ENCODE results near the gene DOCK3. TPM values are rescaled to one million over a fixed set of nuclear protein-coding genes. Genes with fewer than 3 reads are reported as not detected.
"Not testable (repeated sequence)": the region's sequence is repeated elsewhere in the genome, so short reads cannot be mapped to it uniquely, and the experiment has no call there.

DOCK3 gene
- total RNA-seq, 1 donor from 2014 or later = 0.98 TPM

DNA sequence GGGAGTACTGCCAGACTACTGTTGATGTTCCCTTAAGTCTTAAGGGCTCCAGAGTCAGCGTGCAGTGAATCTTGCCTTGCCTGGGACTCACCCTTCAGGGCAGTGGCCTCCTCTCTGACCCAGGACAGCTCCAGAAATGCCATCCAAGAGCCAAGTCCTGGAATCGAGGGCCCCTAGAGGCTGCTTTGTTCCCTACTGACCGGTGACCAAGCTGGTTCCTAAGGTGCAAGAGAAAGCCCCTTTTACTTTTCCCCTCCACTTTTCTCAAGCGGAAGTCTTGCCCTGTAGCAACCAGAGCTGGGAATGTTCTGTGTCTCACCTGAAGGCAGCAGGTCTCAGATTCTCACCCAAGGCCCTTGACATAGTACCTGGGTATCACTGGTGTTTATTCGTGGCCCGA lies 238.0 kb downstream of the DOCK3 start:
- H3K27me3 ChIP-seq = no peaks in the 10 kb centered on the region
- no peaks in the 10 kb centered on the region for H3K9me3 ChIP-seq
- no peaks in the 10 kb centered on the region for H3K4me1 ChIP-seq
- no peak overlapping the region for H3K4me3 ChIP-seq
- TF ChIP-seq POLR2AphosphoS5 (IDR thresholded peaks at IDR 0.05; ENCODE audit: insufficient read depth in 1 of 2, low read depth in 1 of 2) (no peak), POLR2A (IDR thresholded peaks at IDR 0.05) (no peak)
- TF ChIP-seq, protein P1, sequence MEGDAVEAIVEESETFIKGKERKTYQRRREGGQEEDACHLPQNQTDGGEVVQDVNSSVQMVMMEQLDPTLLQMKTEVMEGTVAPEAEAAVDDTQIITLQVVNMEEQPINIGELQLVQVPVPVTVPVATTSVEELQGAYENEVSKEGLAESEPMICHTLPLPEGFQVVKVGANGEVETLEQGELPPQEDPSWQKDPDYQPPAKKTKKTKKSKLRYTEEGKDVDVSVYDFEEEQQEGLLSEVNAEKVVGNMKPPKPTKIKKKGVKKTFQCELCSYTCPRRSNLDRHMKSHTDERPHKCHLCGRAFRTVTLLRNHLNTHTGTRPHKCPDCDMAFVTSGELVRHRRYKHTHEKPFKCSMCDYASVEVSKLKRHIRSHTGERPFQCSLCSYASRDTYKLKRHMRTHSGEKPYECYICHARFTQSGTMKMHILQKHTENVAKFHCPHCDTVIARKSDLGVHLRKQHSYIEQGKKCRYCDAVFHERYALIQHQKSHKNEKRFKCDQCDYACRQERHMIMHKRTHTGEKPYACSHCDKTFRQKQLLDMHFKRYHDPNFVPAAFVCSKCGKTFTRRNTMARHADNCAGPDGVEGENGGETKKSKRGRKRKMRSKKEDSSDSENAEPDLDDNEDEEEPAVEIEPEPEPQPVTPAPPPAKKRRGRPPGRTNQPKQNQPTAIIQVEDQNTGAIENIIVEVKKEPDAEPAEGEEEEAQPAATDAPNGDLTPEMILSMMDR (IDR thresholded peaks at IDR 0.05) = no peak
- no peak overlapping the region for H3K27ac ChIP-seq
- DNase-seq (ENCODE audit: extremely low spot score in 2 of 2) = no peak
- intact Hi-C loops (cut with DNase I) = no loop called here
- H3K36me3 ChIP-seq = no peaks in the 10 kb centered on the region

DNA sequence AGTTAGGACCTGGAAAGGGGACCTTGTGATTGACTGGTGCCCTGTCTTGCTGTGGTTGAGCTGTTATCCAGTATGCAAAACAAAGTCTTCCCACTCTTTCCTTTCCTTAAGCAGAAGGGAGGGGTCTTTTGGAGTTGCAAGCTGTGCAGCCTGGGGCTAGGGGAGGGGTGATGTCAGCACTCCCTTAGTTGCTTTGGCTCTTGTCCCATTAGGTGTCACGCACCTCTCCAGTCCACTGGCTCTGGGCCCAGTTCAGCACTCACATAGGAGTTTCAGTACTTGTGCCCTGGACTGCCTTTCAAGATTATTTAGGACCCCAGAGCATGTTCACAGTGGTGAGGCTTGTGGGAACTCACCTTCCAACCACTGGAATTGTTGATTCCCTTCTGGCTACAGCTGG lies 238.5 kb downstream of the DOCK3 start:
- no peak overlapping the region for H3K4me3 ChIP-seq
- intact Hi-C loops (cut with DNase I) = no loop called here
- H3K4me1 ChIP-seq = no peaks in the 10 kb centered on the region
- no peak overlapping the region for H3K27ac ChIP-seq
- no peak for DNase-seq (ENCODE audit: extremely low spot score in 2 of 2)
- no peaks in the 10 kb centered on the region for H3K27me3 ChIP-seq
- TF ChIP-seq POLR2AphosphoS5 (IDR thresholded peaks at IDR 0.05; ENCODE audit: insufficient read depth in 1 of 2, low read depth in 1 of 2) = no peak
- TF ChIP-seq POLR2A (IDR thresholded peaks at IDR 0.05) = no peak
- TF ChIP-seq, protein P1 (IDR thresholded peaks at IDR 0.05) = no peak
- no peaks in the 10 kb centered on the region for H3K9me3 ChIP-seq
- no peaks in the 10 kb centered on the region for H3K36me3 ChIP-seq

DNA sequence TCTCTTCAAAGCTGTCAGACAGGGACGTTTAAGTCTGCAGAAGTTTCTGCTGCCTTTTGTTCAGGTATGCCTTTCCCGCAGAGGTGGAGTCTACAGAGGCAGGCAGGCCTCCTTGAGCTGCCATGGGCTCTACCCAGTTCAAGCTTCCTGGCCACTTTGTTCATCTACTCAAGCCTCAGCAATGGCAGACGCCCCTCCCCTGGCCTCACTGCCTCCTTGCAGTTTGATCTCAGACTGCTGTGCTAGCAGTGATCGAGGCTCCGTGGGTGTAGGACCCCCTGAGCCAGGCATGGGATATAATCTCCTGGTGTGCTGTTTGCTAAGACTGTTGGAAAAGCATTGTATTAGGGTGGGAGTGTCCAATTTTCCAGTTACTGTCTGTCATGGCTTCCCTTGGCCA lies 247.3 kb downstream of the DOCK3 start:
- H3K9me3 ChIP-seq; intact Hi-C loops (cut with DNase I); DNase-seq (ENCODE audit: extremely low spot score in 2 of 2); H3K4me1 ChIP-seq; H3K4me3 ChIP-seq; H3K36me3 ChIP-seq; H3K27ac ChIP-seq; H3K27me3 ChIP-seq: not testable (repeated sequence)

DNA sequence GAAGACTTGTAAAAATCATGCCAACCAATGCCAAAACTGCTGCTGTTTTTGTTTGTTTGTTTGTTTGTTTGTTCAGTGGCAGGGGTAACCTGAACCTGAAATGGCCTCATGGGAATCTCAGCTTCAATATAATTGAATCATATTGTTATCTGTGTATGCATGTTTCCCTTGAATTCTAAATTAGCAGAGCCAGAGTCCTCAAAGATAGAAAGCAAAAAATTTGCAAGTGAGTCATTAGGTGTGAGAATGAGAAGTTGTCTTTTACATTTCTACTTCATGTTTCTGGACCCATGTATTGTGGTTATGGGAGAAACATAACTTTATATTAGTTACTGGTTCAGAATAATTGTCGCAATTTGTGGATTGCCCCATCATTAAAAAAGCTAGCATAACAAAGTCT lies 249.2 kb downstream of the DOCK3 start:
- no peak overlapping the region for H3K27ac ChIP-seq
- H3K4me3 ChIP-seq = no peak overlapping the region
- H3K27me3 ChIP-seq = no peaks in the 10 kb centered on the region
- intact Hi-C loops (cut with DNase I) = no loop called here
- H3K4me1 ChIP-seq = no peaks in the 10 kb centered on the region
- DNase-seq (ENCODE audit: extremely low spot score in 2 of 2) = no peak
- no peaks in the 10 kb centered on the region for H3K36me3 ChIP-seq
- no peaks in the 10 kb centered on the region for H3K9me3 ChIP-seq
- TF ChIP-seq POLR2A (IDR thresholded peaks at IDR 0.05) = no peak
- no peak for TF ChIP-seq POLR2AphosphoS5 (IDR thresholded peaks at IDR 0.05; ENCODE audit: insufficient read depth in 1 of 2, low read depth in 1 of 2)
- TF ChIP-seq, protein P1 (IDR thresholded peaks at IDR 0.05) = no peak

DNA sequence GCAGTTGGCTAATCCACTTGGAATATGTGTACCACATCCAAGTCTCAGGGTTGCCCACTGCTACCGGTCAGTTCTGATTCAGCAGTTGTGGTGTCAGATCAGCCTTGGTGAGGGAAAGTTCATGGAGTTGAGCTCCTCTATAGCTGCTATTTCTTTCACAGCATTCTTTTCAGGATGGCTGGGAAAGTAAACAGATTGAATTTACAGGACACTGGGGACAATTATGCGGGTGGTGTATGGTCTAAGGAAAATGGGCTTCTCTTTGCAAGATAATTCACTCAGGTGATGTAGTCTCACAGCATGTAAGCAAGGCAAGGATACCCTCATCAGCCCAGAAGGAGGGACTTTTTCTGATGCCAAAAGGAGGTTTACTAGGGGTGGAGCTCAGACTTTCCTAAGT lies 249.9 kb downstream of the DOCK3 start:
- Histone ChIP-seq H3K4me1 (no peaks in the 10 kb centered on the region), H3K27me3 (no peaks in the 10 kb centered on the region), H3K36me3 (no peaks in the 10 kb centered on the region), H3K4me3 (no peak overlapping the region), H3K9me3 (no peaks in the 10 kb centered on the region), H3K27ac (no peak overlapping the region)
- TF ChIP-seq, protein P1 (IDR thresholded peaks at IDR 0.05) = no peak
- TF ChIP-seq POLR2A (IDR thresholded peaks at IDR 0.05) = no peak
- TF ChIP-seq POLR2AphosphoS5 (IDR thresholded peaks at IDR 0.05; ENCODE audit: insufficient read depth in 1 of 2, low read depth in 1 of 2) = no peak
- no peak for DNase-seq (ENCODE audit: extremely low spot score in 2 of 2)
- intact Hi-C loops (cut with DNase I) = no loop called here

DNA sequence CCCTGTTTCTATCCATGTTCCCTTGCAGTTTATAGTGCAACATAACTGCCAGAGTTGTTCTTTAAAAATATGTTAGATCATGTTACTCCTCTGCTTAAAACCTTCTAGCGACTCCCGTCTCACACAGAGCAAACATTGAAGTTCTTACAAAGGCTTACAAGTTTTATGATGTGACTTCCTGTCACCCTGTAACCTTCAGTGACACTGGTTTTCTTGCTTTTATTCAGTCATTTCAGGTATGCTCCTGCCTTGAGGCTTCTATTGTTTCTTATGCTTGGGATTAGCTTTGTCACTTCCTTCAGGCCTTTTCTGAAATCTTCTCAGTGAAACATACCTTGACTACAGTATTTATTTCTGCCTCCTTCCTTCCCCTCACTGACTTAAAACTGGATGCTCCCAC lies 252.1 kb downstream of the DOCK3 start:
- Histone ChIP-seq H3K36me3 (no peaks in the 10 kb centered on the region), H3K27ac (no peak overlapping the region), H3K9me3 (no peaks in the 10 kb centered on the region), H3K4me3 (no peak overlapping the region), H3K27me3 (no peaks in the 10 kb centered on the region), H3K4me1 (no peaks in the 10 kb centered on the region)
- DNase-seq (ENCODE audit: extremely low spot score in 2 of 2) = no peak
- TF ChIP-seq POLR2AphosphoS5 (IDR thresholded peaks at IDR 0.05; ENCODE audit: insufficient read depth in 1 of 2, low read depth in 1 of 2) (no peak), POLR2A (IDR thresholded peaks at IDR 0.05) (no peak)
- TF ChIP-seq, protein P1 (IDR thresholded peaks at IDR 0.05) = no peak
- intact Hi-C loops (cut with DNase I) = no loop called here

Measured in vagina (tissue), 2 donors.